ENCODE data around the gene PGAM2. TPM values are rescaled to one million over a fixed set of nuclear protein-coding genes. Genes with fewer than 3 reads are reported as not detected.

PGAM2 gene
- total RNA-seq, 2 experiments from 2014 or later: 0.69 to 0.80 TPM

- Histone ChIP-seq H3K4me3 (ENCODE audit: low read depth, low read length, poor library complexity, severe bottlenecking) (no peak overlapping the region), H2AFZ (ENCODE audit: low read length) (no peak overlapping the region), H3K4me1 (ENCODE audit: insufficient read depth, low read length, poor library complexity, severe bottlenecking) (peaks cover 33% of the 10 kb centered on the region), H3K36me3 (ENCODE audit: insufficient read depth, low read length) (peaks cover 89% of the 10 kb centered on the region), H3K9me2 (ENCODE audit: insufficient read depth, low read length) (no peaks in the 10 kb centered on the region), H3K27ac (ENCODE audit: low read depth, low read length, poor library complexity, severe bottlenecking) (no peak overlapping the region), H3K4me2 (ENCODE audit: low read length) (no peak overlapping the region), H3K9me3 (ENCODE audit: low read length) (no peaks in the 10 kb centered on the region), H3K79me2 (ENCODE audit: insufficient read depth, low read depth, low read length) (peaks cover 24% of the 10 kb centered on the region; the same call in 1 of the 2 replicates), H4K20me1 (ENCODE audit: insufficient read depth, low read length) (no peaks in the 10 kb centered on the region; the same call in 1 of the 2 replicates)
- ChIA-PET CTCF (ENCODE audit: unreplicated experiment) (no interaction called here), POLR2A (no interaction called here)
- intact Hi-C loops (cut with micrococcal nuclease; ENCODE audit: unreplicated experiment): no loop called here
- no TSS peak for BruUV-seq (replicated peaks)
- TF ChIP-seq CTCF (conservative IDR thresholded peaks at IDR 0.05; ENCODE audit: low read length) (no peak), EZH2phosphoT487 (IDR thresholded peaks at IDR 0.05; ENCODE audit: borderline replicate concordance, low read depth, low read length) (no peak)
- no peak for DNase-seq (ENCODE audit: low spot score)
Measured at GRCh38 chr7:44077681-44078091, 12.3 kb upstream of the PGAM2 start.

- H3K4me1 ChIP-seq (ENCODE audit: insufficient read depth, low read length, poor library complexity, severe bottlenecking): peaks cover 36% of the 10 kb centered on the region
- BruUV-seq (replicated peaks): no TSS peak
- no peaks in the 10 kb centered on the region for H3K9me3 ChIP-seq (ENCODE audit: low read length)
- H3K4me3 ChIP-seq (ENCODE audit: low read depth, low read length, poor library complexity, severe bottlenecking): no peak overlapping the region
- TF ChIP-seq EZH2phosphoT487 (IDR thresholded peaks at IDR 0.05; ENCODE audit: borderline replicate concordance, low read depth, low read length) (no peak), CTCF (conservative IDR thresholded peaks at IDR 0.05; ENCODE audit: low read length) (no peak)
- H2AFZ ChIP-seq (ENCODE audit: low read length): no peak overlapping the region
- H3K4me2 ChIP-seq (ENCODE audit: low read length): no peak overlapping the region
- CTCF ChIA-PET (ENCODE audit: unreplicated experiment): no interaction called here
- intact Hi-C loops (cut with micrococcal nuclease; ENCODE audit: unreplicated experiment): no loop called here
- peaks cover 23% of the 10 kb centered on the region; the same call in 1 of the 2 replicates for H3K79me2 ChIP-seq (ENCODE audit: insufficient read depth, low read depth, low read length)
- no peak for DNase-seq (ENCODE audit: low spot score)
- H3K9me2 ChIP-seq (ENCODE audit: insufficient read depth, low read length): no peaks in the 10 kb centered on the region
- peaks cover 95% of the 10 kb centered on the region for H3K36me3 ChIP-seq (ENCODE audit: insufficient read depth, low read length)
- no peaks in the 10 kb centered on the region; the same call in 1 of the 2 replicates for H4K20me1 ChIP-seq (ENCODE audit: insufficient read depth, low read length)
- POLR2A ChIA-PET: interaction anchor here (1.5 kb wide), 1 partner anchor 48 kb away, joined by 4 read pairs; no protein-coding TSS in a partner anchor
- H3K27ac ChIP-seq (ENCODE audit: low read depth, low read length, poor library complexity, severe bottlenecking): no peak overlapping the region
Measured at GRCh38 chr7:44077061-44077460, 11.7 kb upstream of the PGAM2 start.

- Histone ChIP-seq H3K27ac (ENCODE audit: low read depth, low read length, poor library complexity, severe bottlenecking) (no peak overlapping the region), H3K9me3 (ENCODE audit: low read length) (no peaks in the 10 kb centered on the region), H3K9me2 (ENCODE audit: insufficient read depth, low read length) (no peaks in the 10 kb centered on the region), H3K36me3 (ENCODE audit: insufficient read depth, low read length) (peaks cover 100% of the 10 kb centered on the region), H4K20me1 (ENCODE audit: insufficient read depth, low read length) (no peaks in the 10 kb centered on the region; the same call in 1 of the 2 replicates), H3K4me3 (ENCODE audit: low read depth, low read length, poor library complexity, severe bottlenecking) (no peak overlapping the region), H3K4me2 (ENCODE audit: low read length) (no peak overlapping the region), H2AFZ (ENCODE audit: low read length) (no peak overlapping the region), H3K79me2 (ENCODE audit: insufficient read depth, low read depth, low read length) (peaks cover 16% of the 10 kb centered on the region; the same call in 1 of the 2 replicates), H3K4me1 (ENCODE audit: insufficient read depth, low read length, poor library complexity, severe bottlenecking) (peaks cover 39% of the 10 kb centered on the region)
- intact Hi-C loops (cut with micrococcal nuclease; ENCODE audit: unreplicated experiment): no loop called here
- ChIA-PET CTCF (ENCODE audit: unreplicated experiment) (no interaction called here), POLR2A (interaction anchor here (0.5 to 1.5 kb wide), 5 partner anchors 25 to 125 kb away, joined by 3 to 8 read pairs (median 4); no protein-coding TSS in a partner anchor)
- BruUV-seq (replicated peaks): no TSS peak
- no peak for DNase-seq (ENCODE audit: low spot score)
- no peak for TF ChIP-seq CTCF (conservative IDR thresholded peaks at IDR 0.05; ENCODE audit: low read length)
Measured at GRCh38 chr7:44076101-44076895, 10.9 kb upstream of the PGAM2 start.
